Adrenal gland (tissue), 12 donors: ENCODE data around the gene AMOTL2. TPM values are rescaled to one million over a fixed set of nuclear protein-coding genes. Genes with fewer than 3 reads are reported as not detected.

ENCODE experiments used
- DNase-seq, 7 donors: peaks; one replicate each; pipeline ENCODE4 v3.0.0-alpha.2; 2019 to 2020
- H3K27ac ChIP-seq, 5 donors: fragments of 200-600 bp; sonication (generic) in 4 of 5; 1 replicate in 3 of 5; 2 replicates in 2 of 5; pipeline versions ENCODE4 v1.5.1 to v1.8.0; 2016 to 2020; ENCODE audit warnings: mild to moderate bottlenecking in 1 of 5
- H3K27me3 ChIP-seq: fragments of 200-600 bp; 2 replicates; pipeline ENCODE4 v1.8.0; 2021
- H3K36me3 ChIP-seq, 2 donors: fragments of 200-600 bp; replicated peaks in 1 of 2; 1 replicate in 1 of 2; 2 replicates in 1 of 2; pipeline versions ENCODE4 v1.5.1 to v1.8.0; 2018 to 2022
- H3K4me1 ChIP-seq, 2 donors: fragments of 200-600 bp; replicated peaks in 1 of 2; 1 replicate in 1 of 2; 2 replicates in 1 of 2; pipeline versions ENCODE4 v1.5.1 to v1.8.0; 2018 to 2021
- H3K4me3 ChIP-seq, 4 donors: fragments of 200-600 bp; sonication (generic) in 3 of 4; one replicate each; pipeline ENCODE4 v1.5.1; 2016 to 2018
- H3K9me3 ChIP-seq, 3 donors: fragments of 200-600 bp; sonication (generic) in 1 of 3; replicated peaks in 1 of 3; 1 replicate in 2 of 3; 2 replicates in 1 of 3; pipeline versions ENCODE4 v1.5.1 to v1.8.0; 2016 to 2021
- POLR2A ChIP-seq, 2 donors: fragments of 450-650 bp; IDR thresholded peaks; one replicate each; pipeline ENCODE4 v1.6.1; 2017; ENCODE audit warnings: antibody characterized with exemption in 2 of 2, mild to moderate bottlenecking in 2 of 2, moderate library complexity in 1 of 2
- WGBS, 4 donors: extraction: QIAGEN DNeasy Blood & Tissue Kit in 2 of 4; methylation state at CpG; one replicate each; pipeline versions ENCODE4 v1.1.5 to v1.1.7; 2013 to 2017; 5-methylcytosine and 5-hydroxymethylcytosine counted together
- intact Hi-C, 2 donors: fragments of 100-400 bp; cut with DNase I; formaldehyde crosslinking; loops; one replicate each; pipeline versions ENCODE4 v1.14.1 to v1.15.0; 2022 to 2023
- polyA plus RNA-seq, 3 donors: library from polyadenylated mRNA; stranded (reverse); fragments of 200-250 nt in 2 of 3; fragments of 350-450 nt in 1 of 3; fragmentation: Illumina TruSeq in 1 of 3; extraction: RNeasy Lipid Tissue Mini Kit (QIAGEN cat#74804) in 1 of 3; gene quantifications; one replicate each; pipeline ENCODE4 v1.2.3, GENCODE V29; 2013 to 2014
- total RNA-seq, 9 donors: library from RNA; depleted of rRNA in 4 of 9; stranded (reverse); fragments of >200 nt in 4 of 9; fragments of 120-200 nt in 1 of 9; fragmentation: NEBNext Ultra II Directional in 1 of 9; extraction: Animal tissue kit (Norgen Biotek cat#: 25700) in 1 of 9; gene quantifications; one replicate each; pipeline versions ENCODE4 v1.1.0 to v1.2.4, GENCODE V29; 2013 to 2023
- TF ChIP-seq, protein P1 (sequence below), 6 experiments: fragments of 450-650 bp in 4 of 6; fragments of 200-600 bp in 2 of 6; sonication (generic) in 1 of 6; IDR thresholded peaks; 1 replicate in 5 of 6; 2 replicates in 1 of 6; pipeline versions ENCODE4 v1.5.1 to v1.8.0; 2016 to 2021; ENCODE audit warnings: antibody characterized with exemption in 6 of 6, mild to moderate bottlenecking in 2 of 6, moderate library complexity in 1 of 6
- donor health status: healthy with polysubstance abuse.
- donor health status: Bipolar disorder and iron deficiency.
- donor health status: DM: yes; HTN: yes; CAD: no.
- donor health status: DM: no; HTN: no; CAD: no.
- donor health status: DM: no; HTN: no; CAD: no.
- donor health status: DM: yes; HTN: yes; CAD: no.

AMOTL2 gene
- total and polyA plus RNA-seq, 12 donors, result 9.3 to 63.0 (median 29.7) TPM

DNA sequence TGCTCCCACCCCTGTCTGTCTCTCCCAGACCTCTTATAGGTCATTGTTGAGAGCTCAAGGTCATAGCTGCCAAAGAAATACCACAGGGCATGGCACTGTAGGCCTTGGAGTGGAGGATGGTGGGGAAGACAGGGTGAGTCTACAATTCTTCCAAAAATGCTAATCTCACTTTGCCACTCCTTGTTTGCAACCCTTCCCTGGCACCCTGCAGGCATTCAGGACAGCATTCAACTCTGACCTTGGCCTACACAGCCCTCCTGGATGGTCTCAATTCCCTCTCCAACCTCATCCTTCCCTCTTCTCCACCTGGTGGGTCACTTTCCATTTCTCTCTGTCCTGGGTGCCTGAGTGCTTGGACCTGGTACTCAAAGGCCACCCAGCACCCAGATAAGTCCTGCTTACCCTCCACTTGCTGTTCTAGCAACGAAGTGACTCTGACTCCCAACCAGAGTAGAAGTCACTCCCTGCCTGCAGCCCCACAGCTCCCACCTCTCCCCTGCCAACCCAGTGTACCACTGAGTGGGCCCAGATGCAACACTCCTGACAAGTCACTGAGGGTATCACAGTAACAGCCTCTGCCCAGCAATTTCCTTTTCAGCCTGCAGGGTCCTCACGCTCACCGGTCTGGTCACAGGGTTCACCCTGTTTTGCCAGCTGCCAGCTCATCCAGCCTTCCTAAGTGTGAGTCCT lies 36.6 kb downstream of the AMOTL2 start:
- TF ChIP-seq POLR2A (IDR thresholded peaks at IDR 0.05), result no peak
- TF ChIP-seq, protein P1, sequence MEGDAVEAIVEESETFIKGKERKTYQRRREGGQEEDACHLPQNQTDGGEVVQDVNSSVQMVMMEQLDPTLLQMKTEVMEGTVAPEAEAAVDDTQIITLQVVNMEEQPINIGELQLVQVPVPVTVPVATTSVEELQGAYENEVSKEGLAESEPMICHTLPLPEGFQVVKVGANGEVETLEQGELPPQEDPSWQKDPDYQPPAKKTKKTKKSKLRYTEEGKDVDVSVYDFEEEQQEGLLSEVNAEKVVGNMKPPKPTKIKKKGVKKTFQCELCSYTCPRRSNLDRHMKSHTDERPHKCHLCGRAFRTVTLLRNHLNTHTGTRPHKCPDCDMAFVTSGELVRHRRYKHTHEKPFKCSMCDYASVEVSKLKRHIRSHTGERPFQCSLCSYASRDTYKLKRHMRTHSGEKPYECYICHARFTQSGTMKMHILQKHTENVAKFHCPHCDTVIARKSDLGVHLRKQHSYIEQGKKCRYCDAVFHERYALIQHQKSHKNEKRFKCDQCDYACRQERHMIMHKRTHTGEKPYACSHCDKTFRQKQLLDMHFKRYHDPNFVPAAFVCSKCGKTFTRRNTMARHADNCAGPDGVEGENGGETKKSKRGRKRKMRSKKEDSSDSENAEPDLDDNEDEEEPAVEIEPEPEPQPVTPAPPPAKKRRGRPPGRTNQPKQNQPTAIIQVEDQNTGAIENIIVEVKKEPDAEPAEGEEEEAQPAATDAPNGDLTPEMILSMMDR (IDR thresholded peaks at IDR 0.05), result no peak
- Histone ChIP-seq H3K36me3 (no peaks in the 10 kb centered on the region), H3K4me1 (no peaks in the 10 kb centered on the region), H3K27ac (no peak overlapping the region), H3K9me3 (no peaks in the 10 kb centered on the region), H3K4me3 (no peak overlapping the region), H3K27me3 (no peaks in the 10 kb centered on the region)
- DNase-seq, result no peak
- intact Hi-C loops, result no loop called here
- 91 to 95% (median 93%) methylated on average over 2 to 3 of the region's 3 CpGs for WGBS, 4 donors

DNA sequence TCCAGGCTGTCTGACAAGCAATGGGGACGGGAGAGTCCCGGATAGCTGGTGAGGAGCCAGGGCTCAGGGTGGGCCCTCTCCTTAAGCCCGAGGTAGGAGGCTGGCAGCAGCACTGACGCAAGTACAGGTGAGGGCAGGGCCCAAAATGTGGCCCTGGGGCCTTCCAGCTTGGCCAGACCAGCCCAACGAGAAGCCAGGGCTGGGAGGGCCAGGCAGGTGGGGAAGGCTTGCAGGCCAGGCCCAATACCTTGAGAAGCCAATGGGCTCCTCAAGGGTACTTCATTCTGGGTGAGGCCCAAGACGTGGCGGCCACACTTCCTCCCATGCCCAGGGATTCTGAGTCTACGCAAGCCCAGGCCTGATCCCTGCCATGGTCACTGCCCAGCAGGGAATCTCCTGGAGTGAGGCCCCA lies 37.2 kb downstream of the AMOTL2 start:
- no peaks in the 10 kb centered on the region for H3K27me3 ChIP-seq
- 88 to 97% (median 96%) methylated on average over 2 to 8 of the region's 8 CpGs for WGBS, 4 donors
- H3K27ac ChIP-seq, result no peak overlapping the region
- H3K4me1 ChIP-seq, result peaks cover 0 to 2% of the 10 kb centered on the region in 2 donors
- no peak overlapping the region for H3K4me3 ChIP-seq
- no peak for DNase-seq
- no peaks in the 10 kb centered on the region for H3K9me3 ChIP-seq
- TF ChIP-seq, protein P1 (IDR thresholded peaks at IDR 0.05), result no peak
- no peak for TF ChIP-seq POLR2A (IDR thresholded peaks at IDR 0.05)
- intact Hi-C loops, result no loop called here
- H3K36me3 ChIP-seq, result no peaks in the 10 kb centered on the region

DNA sequence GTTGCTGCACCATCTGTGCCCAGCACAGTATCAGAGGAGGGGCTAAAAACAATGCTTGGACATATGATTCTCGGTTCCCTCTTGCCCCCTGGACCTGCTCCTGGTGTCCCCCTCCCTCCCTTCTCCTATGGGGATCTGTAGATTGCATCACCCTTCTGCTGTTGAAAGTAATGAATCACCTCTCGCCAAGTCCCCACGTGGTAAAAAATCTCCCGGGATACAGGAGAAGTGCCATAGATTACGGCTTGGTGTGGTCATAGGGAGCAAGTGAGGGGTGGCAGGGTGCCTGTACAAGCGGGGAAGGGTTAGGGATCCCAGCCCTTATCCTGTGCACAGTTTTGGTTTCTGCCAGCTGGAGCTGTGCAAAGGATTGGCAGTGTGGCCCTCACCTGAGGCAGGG lies 37.7 kb downstream of the AMOTL2 start:
- no peaks in the 10 kb centered on the region for H3K36me3 ChIP-seq
- H3K4me1 ChIP-seq, result peaks cover 0 to 4% of the 10 kb centered on the region in 2 donors
- H3K27me3 ChIP-seq, result no peaks in the 10 kb centered on the region
- TF ChIP-seq, protein P1 (IDR thresholded peaks at IDR 0.05), result no peak
- TF ChIP-seq POLR2A (IDR thresholded peaks at IDR 0.05), result no peak
- WGBS, 4 donors, result 72 to 77% (median 74%) methylated on average over 6 of the region's 6 CpGs
- DNase-seq, result no peak
- no peaks in the 10 kb centered on the region for H3K9me3 ChIP-seq
- no peak overlapping the region for H3K4me3 ChIP-seq
- no peak overlapping the region for H3K27ac ChIP-seq
- intact Hi-C loops, result no loop called here

DNA sequence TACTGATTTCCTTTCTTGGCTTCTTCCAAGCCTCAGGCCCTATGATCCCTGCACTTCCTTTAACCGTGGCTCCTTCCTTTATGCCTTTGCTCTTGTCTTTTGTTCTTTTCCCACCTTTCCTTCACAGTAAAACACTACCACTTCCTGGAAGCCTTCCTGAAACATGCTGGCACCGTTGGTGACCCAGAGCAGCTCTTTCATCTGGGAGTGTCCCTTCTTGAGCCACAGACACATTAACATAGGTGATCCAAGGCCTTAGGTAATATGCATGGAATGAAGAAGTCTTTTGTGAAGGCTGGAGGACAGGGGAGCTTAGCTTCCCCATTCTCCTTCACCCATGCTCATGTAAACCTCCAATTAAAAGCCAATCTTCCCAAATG lies 39.4 kb downstream of the AMOTL2 start:
- 58 to 66% (median 63%) methylated on average over 2 of the region's 2 CpGs for WGBS, 4 donors
- H3K9me3 ChIP-seq, result no peaks in the 10 kb centered on the region
- intact Hi-C loops, result no loop called here
- no peaks in the 10 kb centered on the region for H3K36me3 ChIP-seq
- H3K4me3 ChIP-seq, result no peak overlapping the region
- TF ChIP-seq, protein P1 (IDR thresholded peaks at IDR 0.05), result no peak
- TF ChIP-seq POLR2A (IDR thresholded peaks at IDR 0.05), result no peak
- peak overlapping the region in 1 of 5 donors; percentile 29 for H3K27ac ChIP-seq
- H3K27me3 ChIP-seq, result no peaks in the 10 kb centered on the region
- DNase-seq, result no peak
- peaks cover 0 to 4% of the 10 kb centered on the region in 2 donors for H3K4me1 ChIP-seq
